ENCODE results near the gene HDAC7. TPM values are rescaled to one million over a fixed set of nuclear protein-coding genes. Genes with fewer than 3 reads are reported as not detected.

HDAC7 gene
- total RNA-seq, 4 donors from 2014 or later: 9.8 to 80.9 (median 36.8) TPM

- DNase-seq: peak in 2 of 3 donors; percentile 69
- H3K27me3 ChIP-seq: no peaks in the 10 kb centered on the region
- H3K4me1 ChIP-seq: peaks cover 0 to 40% (median 2%) of the 10 kb centered on the region in 4 donors
- no peaks in the 10 kb centered on the region for H3K36me3 ChIP-seq
- TF ChIP-seq CTCF (IDR thresholded peaks at IDR 0.05) (peak in 1 of 6 experiments; percentile 5), POLR2A (IDR thresholded peaks at IDR 0.05) (no peak)
- H3K4me3 ChIP-seq: no peak overlapping the region
- H3K9me3 ChIP-seq: no peaks in the 10 kb centered on the region
- H3K27ac ChIP-seq: peak overlapping the region in 3 of 4 donors; percentile 11 to 70 (median 53)
Observed at GRCh38 chr12:47753021-47754001, 66.4 kb downstream of the HDAC7 start.

- DNase-seq: no peak
- Histone ChIP-seq H3K27ac (peak overlapping the region in 1 of 4 donors; percentile 70), H3K4me3 (no peak overlapping the region)
Observed at GRCh38 chr12:47752552-47752951, 67.2 kb downstream of the HDAC7 start.

GRCh38 chr12:47752121-47752520, 67.6 kb downstream of the HDAC7 start:
- Histone ChIP-seq H3K36me3 (no peaks in the 10 kb centered on the region), H3K4me1 (peaks cover 0 to 32% (median 0%) of the 10 kb centered on the region in 4 donors), H3K27ac (no peak overlapping the region), H3K9me3 (no peaks in the 10 kb centered on the region), H3K27me3 (no peaks in the 10 kb centered on the region), H3K4me3 (no peak overlapping the region)
- DNase-seq: peak in 1 of 3 donors; percentile 29
- TF ChIP-seq POLR2A (IDR thresholded peaks at IDR 0.05): no peak
- TF ChIP-seq CTCF (IDR thresholded peaks at IDR 0.05): no peak

More at GRCh38 chr12:47752552-47752951, 67.2 kb downstream of the HDAC7 start:
- Histone ChIP-seq H3K27me3 (no peaks in the 10 kb centered on the region), H3K4me1 (peaks cover 0 to 33% (median 0%) of the 10 kb centered on the region in 4 donors), H3K9me3 (no peaks in the 10 kb centered on the region), H3K36me3 (no peaks in the 10 kb centered on the region)
- no peak for TF ChIP-seq POLR2A (IDR thresholded peaks at IDR 0.05)
- TF ChIP-seq CTCF (IDR thresholded peaks at IDR 0.05): no peak

DNA sequence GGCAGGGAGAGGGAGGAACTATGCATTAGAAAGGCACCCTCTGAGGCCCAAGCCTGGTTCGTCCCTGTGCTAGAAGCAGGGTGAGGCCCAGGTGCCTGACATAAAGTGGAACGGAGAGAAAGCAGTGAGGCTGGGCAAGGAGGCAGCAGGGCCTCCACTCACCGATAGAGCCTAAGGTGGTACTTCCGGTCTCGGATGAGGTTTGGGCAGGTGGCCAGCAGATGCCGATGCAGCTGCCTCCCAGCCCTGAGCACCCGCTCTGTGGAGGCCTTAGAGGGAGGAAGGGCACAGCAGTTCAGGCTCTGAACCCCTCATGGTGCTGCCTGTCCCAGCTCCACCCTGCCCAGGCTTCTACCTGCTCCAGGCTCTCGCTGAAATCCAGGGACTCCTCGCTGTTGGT, 68.1 kb downstream of the HDAC7 start:
- no peak overlapping the region for H3K27ac ChIP-seq
- H3K9me3 ChIP-seq: no peaks in the 10 kb centered on the region
- no peaks in the 10 kb centered on the region for H3K36me3 ChIP-seq
- H3K4me3 ChIP-seq: no peak overlapping the region
- no peak for DNase-seq
- no peak for TF ChIP-seq POLR2A (IDR thresholded peaks at IDR 0.05)
- H3K27me3 ChIP-seq: no peaks in the 10 kb centered on the region
- H3K4me1 ChIP-seq: peaks cover 0 to 32% (median 2%) of the 10 kb centered on the region in 4 donors

DNA sequence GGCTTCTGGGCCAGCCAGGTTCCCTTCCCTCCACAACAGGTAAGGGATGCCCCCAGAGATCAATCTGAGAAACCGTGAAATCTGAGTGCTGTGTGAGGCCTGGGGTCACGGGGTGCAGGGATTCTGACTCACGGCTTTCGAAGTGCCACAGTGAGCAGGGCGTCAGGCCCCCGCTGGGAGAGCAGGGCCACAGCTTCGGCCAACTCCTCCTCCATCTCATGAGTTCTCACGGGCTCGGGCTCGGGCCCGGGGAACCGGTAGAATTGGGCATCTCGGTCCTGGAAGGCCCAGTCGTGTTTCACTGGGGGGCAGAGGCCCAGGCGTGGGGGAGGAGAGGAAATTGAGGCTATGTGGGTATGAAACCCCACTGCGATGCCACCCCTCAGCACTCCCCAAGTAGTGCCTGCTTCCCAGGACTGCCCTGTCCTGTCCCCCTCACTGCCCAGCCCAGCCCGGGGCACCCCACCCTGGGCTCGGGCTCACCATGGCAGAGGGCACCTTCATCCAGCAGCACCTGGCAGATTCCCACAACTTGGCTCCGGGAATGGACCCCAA, 68.7 kb downstream of the HDAC7 start:
- H3K36me3 ChIP-seq: no peaks in the 10 kb centered on the region
- H3K4me1 ChIP-seq: peaks cover 0 to 28% (median 3%) of the 10 kb centered on the region in 4 donors
- no peaks in the 10 kb centered on the region for H3K27me3 ChIP-seq
- no peak overlapping the region for H3K27ac ChIP-seq
- H3K4me3 ChIP-seq: no peak overlapping the region
- DNase-seq: peak in 1 of 3 donors; percentile 35
- no peaks in the 10 kb centered on the region for H3K9me3 ChIP-seq
- TF ChIP-seq POLR2A (IDR thresholded peaks at IDR 0.05) (no peak), CTCF (IDR thresholded peaks at IDR 0.05) (no peak)
